ENCODE measurements around the gene IREB2. TPM values are rescaled to one million over a fixed set of nuclear protein-coding genes. Genes with fewer than 3 reads are reported as not detected.
A peak's percentile ranks its signal among the peaks of the same experiment; 100 is the strongest.

IREB2 gene
- total RNA-seq, 6 donors from 2014 or later = 26.8 to 51.3 (median 40.8) TPM

DNA sequence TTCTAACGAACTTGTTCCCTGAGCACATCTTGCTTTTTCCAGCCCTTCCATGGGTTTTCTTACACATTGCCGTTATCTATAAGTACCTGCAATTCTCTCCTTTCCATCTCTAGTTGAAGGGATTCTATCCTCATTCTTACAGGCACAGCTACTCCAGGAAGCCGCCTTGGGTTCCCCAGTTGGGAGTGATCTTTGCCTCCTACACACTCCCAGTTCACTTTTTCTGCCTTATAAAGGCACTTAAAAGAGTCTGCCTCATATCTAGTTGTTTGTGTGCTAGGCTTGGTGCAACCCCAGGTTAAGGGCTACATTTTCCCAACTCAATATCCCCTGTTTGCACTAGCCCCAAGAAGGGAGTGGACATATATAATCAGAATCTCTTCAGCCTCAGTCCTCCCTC lies 44.0 kb upstream of the IREB2 start:
- H3K4me1 ChIP-seq = peaks cover 0 to 7% (median 3%) of the 10 kb centered on the region in 4 donors
- H3K4me3 ChIP-seq = no peak overlapping the region
- no peak for TF ChIP-seq EP300 (IDR thresholded peaks at IDR 0.05)
- TF ChIP-seq CTCF (IDR thresholded peaks at IDR 0.05) = no peak
- TF ChIP-seq POLR2A (IDR thresholded peaks at IDR 0.05) = no peak
- no peak for TF ChIP-seq POLR2AphosphoS5 (IDR thresholded peaks at IDR 0.05)
- 75 to 83% methylated on average over 3 of the region's 3 CpGs for WGBS, 2 donors
- ATAC-seq (ENCODE audit: low FRiP score in 2 of 2) = no peak
- DNase-seq = no peak
- H3K27ac ChIP-seq = no peak overlapping the region
- H3K36me3 ChIP-seq = no peaks in the 10 kb centered on the region
- no peaks in the 10 kb centered on the region for H3K27me3 ChIP-seq
- H3K9me3 ChIP-seq = no peaks in the 10 kb centered on the region

- H3K4me3 ChIP-seq = no peak overlapping the region
- ATAC-seq (ENCODE audit: low FRiP score in 2 of 2) = no peak
- H3K9me3 ChIP-seq = no peaks in the 10 kb centered on the region
- no peak overlapping the region for H3K27ac ChIP-seq
- H3K4me1 ChIP-seq = peaks cover 0 to 7% (median 3%) of the 10 kb centered on the region in 4 donors
- DNase-seq = no peak
- no peaks in the 10 kb centered on the region for H3K36me3 ChIP-seq
- WGBS, 2 donors = 78 to 79% methylated on average over 12 to 13 of the region's 13 CpGs
- no peak for TF ChIP-seq POLR2A (IDR thresholded peaks at IDR 0.05)
- no peak for TF ChIP-seq CTCF (IDR thresholded peaks at IDR 0.05)
- TF ChIP-seq EP300 (IDR thresholded peaks at IDR 0.05) = no peak
- TF ChIP-seq POLR2AphosphoS5 (IDR thresholded peaks at IDR 0.05) = no peak
- no peaks in the 10 kb centered on the region for H3K27me3 ChIP-seq
These were observed 42.9 kb upstream of the IREB2 start for GRCh38 chr15:78394981-78395616.

DNA sequence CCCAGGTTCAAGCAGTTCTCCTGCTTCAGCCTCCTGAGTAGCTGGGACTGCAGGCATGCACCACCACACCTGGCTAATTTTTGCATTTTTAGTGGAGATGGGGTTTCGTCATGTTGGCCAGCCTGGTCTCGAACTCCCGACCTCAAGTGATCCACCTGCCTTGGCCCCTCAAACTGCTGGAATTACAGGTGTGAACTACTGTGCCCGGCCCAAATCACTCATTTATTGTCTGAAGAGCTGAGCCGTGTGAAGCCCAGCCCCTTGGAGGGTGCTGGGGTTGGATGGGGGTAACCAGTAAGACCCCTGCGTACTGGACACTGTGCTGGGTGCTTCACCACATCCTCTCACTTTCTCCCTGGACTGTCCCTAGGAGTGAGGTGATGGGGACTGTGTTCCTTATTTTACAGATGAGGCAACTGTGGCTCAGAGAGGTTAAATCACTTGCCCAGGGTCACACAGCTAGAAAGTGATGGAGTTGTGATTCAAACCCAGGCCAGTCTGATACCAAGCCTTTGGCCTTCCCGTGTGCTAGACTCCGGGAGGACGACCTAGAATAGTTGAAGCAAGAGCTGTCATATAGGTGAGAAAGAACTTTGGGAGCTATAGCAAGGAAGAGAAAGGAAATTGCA lies 41.7 kb upstream of the IREB2 start:
- WGBS, 2 donors = 92 to 96% methylated on average over 8 to 9 of the region's 9 CpGs
- H3K27me3 ChIP-seq = no peaks in the 10 kb centered on the region
- H3K27ac ChIP-seq = no peak overlapping the region
- no peaks in the 10 kb centered on the region for H3K9me3 ChIP-seq
- TF ChIP-seq EP300 (IDR thresholded peaks at IDR 0.05) = no peak
- TF ChIP-seq POLR2AphosphoS5 (IDR thresholded peaks at IDR 0.05) = no peak
- TF ChIP-seq POLR2A (IDR thresholded peaks at IDR 0.05) = no peak
- no peak for TF ChIP-seq CTCF (IDR thresholded peaks at IDR 0.05)
- ATAC-seq (ENCODE audit: low FRiP score in 2 of 2) (no peak), DNase-seq (no peak)
- H3K4me3 ChIP-seq = no peak overlapping the region
- H3K36me3 ChIP-seq = no peaks in the 10 kb centered on the region
- H3K4me1 ChIP-seq = peaks cover 0 to 7% (median 3%) of the 10 kb centered on the region in 4 donors

GRCh38 chr15:78396976-78397375 lies 41.0 kb upstream of the IREB2 start:
- WGBS, 2 donors = 61 to 67% methylated on average over 9 of the region's 9 CpGs
- Histone ChIP-seq H3K27me3 (no peaks in the 10 kb centered on the region), H3K27ac (no peak overlapping the region), H3K36me3 (no peaks in the 10 kb centered on the region), H3K4me3 (no peak overlapping the region), H3K4me1 (peaks cover 0 to 7% (median 3%) of the 10 kb centered on the region in 4 donors), H3K9me3 (no peaks in the 10 kb centered on the region)
- ATAC-seq (ENCODE audit: low FRiP score in 2 of 2) (peak; percentile 35 to 81), DNase-seq (peak; percentile 59)
- TF ChIP-seq EP300 (IDR thresholded peaks at IDR 0.05) = no peak
- no peak for TF ChIP-seq POLR2A (IDR thresholded peaks at IDR 0.05)
- no peak for TF ChIP-seq POLR2AphosphoS5 (IDR thresholded peaks at IDR 0.05)
- peak in 4 of 6 experiments; percentile 6 to 42 (median 18) for TF ChIP-seq CTCF (IDR thresholded peaks at IDR 0.05)

Data from upper lobe of left lung (tissue), 6 donors.